Progenitor cell of endocrine pancreas (in vitro differentiated cells): ENCODE results near the gene PUS3. TPM values are rescaled to one million over a fixed set of nuclear protein-coding genes. Genes with fewer than 3 reads are reported as not detected.
"Not testable (repeated sequence)": the region's sequence is repeated elsewhere in the genome, so short reads cannot be mapped to it uniquely, and the experiment has no call there.

Experiments
- DNase-seq: peaks from one replicate; pipeline ENCODE4 v3.0.0; 2021; ENCODE audit warnings: low spot score; ENCODE audit not compliant: unreplicated experiment
- H3K27ac Mint-ChIP-seq: 2 replicates; pipeline ENCODE4 v1.8.0; 2021; ENCODE audit warnings: mild to moderate bottlenecking, moderate library complexity, mixed read lengths
- H3K27me3 Mint-ChIP-seq: 2 replicates; pipeline ENCODE4 v1.8.0; 2021; ENCODE audit warnings: mixed read lengths
- H3K36me3 Mint-ChIP-seq: 2 replicates; pipeline ENCODE4 v1.8.0; 2022; ENCODE audit warnings: mixed read lengths; ENCODE audit not compliant: insufficient read depth
- H3K4me1 Mint-ChIP-seq: 2 replicates; pipeline ENCODE4 v1.8.0; 2021; ENCODE audit warnings: low read depth, mixed read lengths
- H3K4me3 Mint-ChIP-seq: 2 replicates; pipeline ENCODE4 v1.8.0; 2021; ENCODE audit warnings: low read depth, mild to moderate bottlenecking, moderate library complexity, mixed read lengths
- H3K9me3 Mint-ChIP-seq: 2 replicates; pipeline ENCODE4 v1.8.0; 2021; ENCODE audit warnings: low read depth, mixed read lengths
- total RNA-seq: library from RNA; stranded (reverse); gene quantifications from 2 replicates; pipeline ENCODE4 v1.2.1, GENCODE V29; 2021
- TF ChIP-seq, protein P1 (sequence below): fragments of 200-600 bp; sonication (generic); IDR thresholded peaks from one replicate; pipeline ENCODE4 v1.5.0; 2021; ENCODE audit warnings: antibody characterized with exemption, mild to moderate bottlenecking; ENCODE audit not compliant: unreplicated experiment

The PUS3 gene
- total RNA-seq, 1 donor from 2014 or later = 12.4 TPM

GRCh38 chr11:125871391-125872137 lies 31.4 kb downstream of the PUS3 start:
- DNase-seq = peak; percentile 41
- H3K36me3 Mint-ChIP-seq = no peaks in the 10 kb centered on the region
- TF ChIP-seq, protein P1, sequence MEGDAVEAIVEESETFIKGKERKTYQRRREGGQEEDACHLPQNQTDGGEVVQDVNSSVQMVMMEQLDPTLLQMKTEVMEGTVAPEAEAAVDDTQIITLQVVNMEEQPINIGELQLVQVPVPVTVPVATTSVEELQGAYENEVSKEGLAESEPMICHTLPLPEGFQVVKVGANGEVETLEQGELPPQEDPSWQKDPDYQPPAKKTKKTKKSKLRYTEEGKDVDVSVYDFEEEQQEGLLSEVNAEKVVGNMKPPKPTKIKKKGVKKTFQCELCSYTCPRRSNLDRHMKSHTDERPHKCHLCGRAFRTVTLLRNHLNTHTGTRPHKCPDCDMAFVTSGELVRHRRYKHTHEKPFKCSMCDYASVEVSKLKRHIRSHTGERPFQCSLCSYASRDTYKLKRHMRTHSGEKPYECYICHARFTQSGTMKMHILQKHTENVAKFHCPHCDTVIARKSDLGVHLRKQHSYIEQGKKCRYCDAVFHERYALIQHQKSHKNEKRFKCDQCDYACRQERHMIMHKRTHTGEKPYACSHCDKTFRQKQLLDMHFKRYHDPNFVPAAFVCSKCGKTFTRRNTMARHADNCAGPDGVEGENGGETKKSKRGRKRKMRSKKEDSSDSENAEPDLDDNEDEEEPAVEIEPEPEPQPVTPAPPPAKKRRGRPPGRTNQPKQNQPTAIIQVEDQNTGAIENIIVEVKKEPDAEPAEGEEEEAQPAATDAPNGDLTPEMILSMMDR = peak; percentile 68
- no peaks in the 10 kb centered on the region for H3K4me1 Mint-ChIP-seq
- no peak overlapping the region for H3K27ac Mint-ChIP-seq
- H3K27me3 Mint-ChIP-seq = no peaks in the 10 kb centered on the region
- peaks cover 6% of the 10 kb centered on the region for H3K9me3 Mint-ChIP-seq
- no peak overlapping the region for H3K4me3 Mint-ChIP-seq

- TF ChIP-seq, protein P1 = no peak
- Mint-ChIP-seq H3K4me1 (no peaks in the 10 kb centered on the region), H3K27ac (no peak overlapping the region), H3K36me3 (peaks cover 2% of the 10 kb centered on the region), H3K4me3 (no peak overlapping the region), H3K9me3 (peaks cover 10% of the 10 kb centered on the region), H3K27me3 (no peaks in the 10 kb centered on the region)
- no peak for DNase-seq
Observed at GRCh38 chr11:125869521-125869920, 33.5 kb downstream of the PUS3 start.

- not testable (repeated sequence) for H3K4me1 Mint-ChIP-seq, DNase-seq, H3K4me3 Mint-ChIP-seq
Observed at GRCh38 chr11:125865354-125865753, 37.7 kb downstream of the PUS3 start.

DNA sequence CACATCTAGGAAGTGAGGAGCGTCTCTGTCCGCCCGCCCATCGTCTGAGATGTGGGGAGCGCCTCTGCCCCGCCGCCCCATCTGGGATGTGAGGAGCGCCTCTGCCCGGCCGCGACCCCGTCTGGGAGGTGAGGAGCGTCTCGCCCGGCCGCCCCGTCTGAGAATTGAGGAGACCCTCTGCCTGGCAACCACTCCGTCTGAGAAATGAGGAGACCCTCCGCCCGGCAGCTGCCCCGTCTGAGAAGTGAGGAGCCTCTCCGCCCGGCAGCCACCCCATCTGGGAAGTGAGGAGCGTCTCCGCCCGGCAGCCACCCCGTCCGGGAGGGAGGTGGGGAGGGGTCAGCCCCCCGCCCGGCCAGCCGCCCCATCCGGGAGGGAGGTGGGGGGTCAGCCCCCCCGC lies 40.2 kb downstream of the PUS3 start:
- not testable (repeated sequence) for H3K4me1 Mint-ChIP-seq, H3K4me3 Mint-ChIP-seq, H3K36me3 Mint-ChIP-seq, H3K27ac Mint-ChIP-seq, DNase-seq, H3K27me3 Mint-ChIP-seq
- H3K9me3 Mint-ChIP-seq = peaks cover 18% of the 10 kb centered on the region

More at GRCh38 chr11:125865354-125865753, 37.7 kb downstream of the PUS3 start:
- H3K27me3 Mint-ChIP-seq, H3K9me3 Mint-ChIP-seq, H3K27ac Mint-ChIP-seq, H3K36me3 Mint-ChIP-seq: not testable (repeated sequence)

GRCh38 chr11:125857670-125858069 lies 45.3 kb downstream of the PUS3 start:
- H3K4me1 Mint-ChIP-seq, H3K27me3 Mint-ChIP-seq, H3K4me3 Mint-ChIP-seq, H3K36me3 Mint-ChIP-seq, DNase-seq, H3K27ac Mint-ChIP-seq: not testable (repeated sequence)
- H3K9me3 Mint-ChIP-seq = peaks cover 34% of the 10 kb centered on the region

- peaks cover 9% of the 10 kb centered on the region for H3K36me3 Mint-ChIP-seq
- no peaks in the 10 kb centered on the region for H3K4me1 Mint-ChIP-seq
- peaks cover 22% of the 10 kb centered on the region for H3K9me3 Mint-ChIP-seq
- no peak overlapping the region for H3K27ac Mint-ChIP-seq
- TF ChIP-seq, protein P1 = no peak
- H3K4me3 Mint-ChIP-seq = no peak overlapping the region
- DNase-seq = no peak
- no peaks in the 10 kb centered on the region for H3K27me3 Mint-ChIP-seq
Observed at GRCh38 chr11:125846188-125846587, 56.8 kb downstream of the PUS3 start.

Other genes starting within 250 kb of the PUS3 start
- gene ACRV1, start 222.4 kb downstream of the PUS3 start, total RNA-seq = 0.50 and 0.55 TPM in 2 replicates
- gene PATE1, start 156.9 kb downstream of the PUS3 start, total RNA-seq = not detected in 2 replicates
- gene PATE2, start 124.4 kb downstream of the PUS3 start, total RNA-seq = 0.29 TPM in 1 of 2 replicates, not detected in the other
- gene PATE3, start 115.1 kb downstream of the PUS3 start, total RNA-seq = not detected in 2 replicates
- not detected in 2 replicates for gene PATE4, start 69.9 kb downstream of the PUS3 start, total RNA-seq
- 7.7 and 7.9 TPM in 2 replicates for gene HYLS1, start 15.5 kb downstream of the PUS3 start, total RNA-seq
- gene DDX25, start 1.3 kb upstream of the PUS3 start, total RNA-seq = 3.0 and 3.8 TPM in 2 replicates
- gene VSIG10L2, start 42.8 kb upstream of the PUS3 start, total RNA-seq = not detected in 2 replicates
- gene CDON, start 159.7 kb upstream of the PUS3 start, total RNA-seq = 24.9 and 26.4 TPM in 2 replicates